ENCODE data around the gene SUCO.
A peak's percentile ranks its signal among the peaks of the same experiment; 100 is the strongest.

GRCh38 chr1:172532183-172532699 lies 709 bp upstream of the SUCO start:
- TF ChIP-seq EZH2 (IDR thresholded peaks at IDR 0.05; ENCODE audit: low read depth, unreplicated experiment) (no peak), CTCF (conservative IDR thresholded peaks at IDR 0.05; ENCODE audit: low read depth in 2 of 2) (no peak), CREB1 (CRISPR knock-in tag; IDR thresholded peaks at IDR 0.05; ENCODE audit: low read depth) (peak; percentile 61), ETS1 (IDR thresholded peaks at IDR 0.05) (no peak), REST (IDR thresholded peaks at IDR 0.05; ENCODE audit: unreplicated experiment) (no peak), POLR2AphosphoS5 (IDR thresholded peaks at IDR 0.05; ENCODE audit: low read depth) (peak; percentile 95), JUNB (IDR thresholded peaks at IDR 0.05; ENCODE audit: unreplicated experiment) (no peak), EZH2phosphoT487 (IDR thresholded peaks at IDR 0.05; ENCODE audit: unreplicated experiment) (no peak), STAT1 (IDR thresholded peaks at IDR 0.05; ENCODE audit: unreplicated experiment) (no peak), ZNF114 (CRISPR knock-in tag; IDR thresholded peaks at IDR 0.05) (no peak), ZNF331 (CRISPR knock-in tag; IDR thresholded peaks at IDR 0.05; ENCODE audit: low read depth) (no peak)
